H9 (cell line): ENCODE data around the gene AFF4. TPM values are rescaled to one million over a fixed set of nuclear protein-coding genes. Genes with fewer than 3 reads are reported as not detected.

Experiments
- DNase-seq: peaks from one replicate; pipeline ENCODE4 v3.0.0-alpha.2; 2017
- H2AFZ ChIP-seq: one replicate; pipeline ENCODE4 v1.6.1; 2013; ENCODE audit warnings: mild to moderate bottlenecking, low read length, control low read depth, moderate library complexity
- H2AK5ac ChIP-seq: 2 replicates; pipeline ENCODE4 v1.6.1; 2013; ENCODE audit warnings: low read length, control low read depth, mixed read lengths; ENCODE audit not compliant: insufficient read length
- H2BK120ac ChIP-seq: one replicate; pipeline ENCODE4 v1.6.1; 2013; ENCODE audit warnings: low read depth, mild to moderate bottlenecking, low read length, control low read depth, inconsistent platforms; ENCODE audit not compliant: poor library complexity, severe bottlenecking
- H2BK12ac ChIP-seq: 2 replicates; pipeline ENCODE4 v1.6.1; 2013; ENCODE audit warnings: low read length, control low read depth, mixed read lengths, low read depth; ENCODE audit not compliant: insufficient read length
- H2BK15ac ChIP-seq: 2 replicates; pipeline ENCODE4 v1.6.1; 2013; ENCODE audit warnings: low read depth, low read length, control low read depth
- H2BK20ac ChIP-seq: one replicate; pipeline ENCODE4 v1.6.1; 2013; ENCODE audit warnings: low read depth, mild to moderate bottlenecking, low read length, control low read depth, inconsistent platforms; ENCODE audit not compliant: poor library complexity, severe bottlenecking
- H2BK5ac ChIP-seq: 2 replicates; pipeline ENCODE4 v1.6.1; 2013; ENCODE audit warnings: low read length, control low read depth, mixed read lengths; ENCODE audit not compliant: insufficient read length
- H3K14ac ChIP-seq: 2 replicates; pipeline ENCODE4 v1.6.1; 2013; ENCODE audit warnings: low read length, control low read depth; ENCODE audit not compliant: insufficient read depth
- H3K18ac ChIP-seq: 2 replicates; pipeline ENCODE4 v1.6.1; 2013; ENCODE audit warnings: low read depth, mild to moderate bottlenecking, mixed read lengths, low read length, control low read depth; ENCODE audit not compliant: insufficient read length
- H3K23ac ChIP-seq: 2 replicates; pipeline ENCODE4 v1.6.1; 2013; ENCODE audit warnings: low read length, control low read depth, mixed read lengths, low read depth; ENCODE audit not compliant: insufficient read length
- H3K23me2 ChIP-seq: 2 replicates; pipeline ENCODE4 v1.6.1; 2013; ENCODE audit warnings: low read depth, mild to moderate bottlenecking, mixed read lengths, low read length, control low read depth; ENCODE audit not compliant: insufficient read length, poor library complexity, severe bottlenecking
- H3K27ac ChIP-seq: 2 replicates; pipeline ENCODE4 v1.5.1; 2013; ENCODE audit warnings: low read length, control low read depth, mixed read lengths, low read depth; ENCODE audit not compliant: insufficient read length
- H3K27me3 ChIP-seq: 2 replicates; pipeline ENCODE4 v1.6.1; 2013; ENCODE audit warnings: low read length, control low read depth, inconsistent platforms; ENCODE audit not compliant: insufficient read depth
- H3K4ac ChIP-seq: 2 replicates; pipeline ENCODE4 v1.6.1; 2013; ENCODE audit warnings: low read depth, mild to moderate bottlenecking, control low read depth, inconsistent platforms, low read length, moderate library complexity
- H3K4me1 ChIP-seq: 2 replicates; pipeline ENCODE4 v1.6.1; 2013; ENCODE audit warnings: low read length, control low read depth, inconsistent platforms; ENCODE audit not compliant: insufficient read depth
- H3K4me2 ChIP-seq: 2 replicates; pipeline ENCODE4 v1.6.1; 2013; ENCODE audit warnings: low read length, control low read depth, mixed read lengths; ENCODE audit not compliant: insufficient read length, insufficient read depth
- H3K56ac ChIP-seq: 2 replicates; pipeline ENCODE4 v1.6.1; 2013; ENCODE audit warnings: low read depth, mild to moderate bottlenecking, mixed read lengths, low read length, control low read depth; ENCODE audit not compliant: insufficient read length
- H3K79me1 ChIP-seq: 2 replicates; pipeline ENCODE4 v1.6.1; 2013; ENCODE audit warnings: low read depth, mild to moderate bottlenecking, moderate library complexity, low read length, control low read depth, inconsistent platforms; ENCODE audit not compliant: insufficient read depth, poor library complexity, severe bottlenecking
- H3K79me2 ChIP-seq: 2 replicates; pipeline ENCODE4 v1.6.1; 2013; ENCODE audit warnings: low read length, control low read depth, inconsistent platforms; ENCODE audit not compliant: insufficient read depth
- H3K9ac ChIP-seq: 2 replicates; pipeline ENCODE4 v1.6.1; 2013; ENCODE audit warnings: low read length, control low read depth, mixed read lengths; ENCODE audit not compliant: insufficient read length; ENCODE audit errors: extremely low read depth
- H3K9me3 ChIP-seq: one replicate; pipeline ENCODE4 v1.6.1; 2013; ENCODE audit warnings: low read depth, low read length, inconsistent platforms; ENCODE audit not compliant: control insufficient read depth
- H3T11ph ChIP-seq: one replicate; pipeline ENCODE4 v1.6.1; 2013; ENCODE audit warnings: mild to moderate bottlenecking, low read length, control low read depth, inconsistent platforms
- H4K20me1 ChIP-seq: one replicate; pipeline ENCODE4 v1.6.1; 2013; ENCODE audit not compliant: control insufficient read depth, insufficient read length, insufficient read depth
- H4K5ac ChIP-seq: 2 replicates; pipeline ENCODE4 v1.6.1; 2013; ENCODE audit warnings: low read depth, mild to moderate bottlenecking, mixed read lengths, low read length, control low read depth; ENCODE audit not compliant: insufficient read length
- H4K8ac ChIP-seq: replicated peaks from 2 replicates; pipeline ENCODE4 v1.6.1; 2013; ENCODE audit warnings: low read length, control low read depth, mixed read lengths, low read depth; ENCODE audit not compliant: insufficient read length
- H4K91ac ChIP-seq: 2 replicates; pipeline ENCODE4 v1.6.1; 2013; ENCODE audit warnings: low read depth, mild to moderate bottlenecking, moderate library complexity, mixed read lengths, low read length, control low read depth; ENCODE audit not compliant: insufficient read length
- H3K27ac Mint-ChIP-seq, 3 experiments: 2 replicates in 2 of 3; 3 replicates in 1 of 3; pipeline ENCODE4 v1.8.0; 2020 to 2021; ENCODE audit warnings: mixed read lengths in 3 of 3, mild to moderate bottlenecking in 1 of 3, moderate library complexity in 1 of 3
- H3K27me3 Mint-ChIP-seq: 2 replicates; pipeline ENCODE4 v1.8.0; 2021; ENCODE audit warnings: low read depth, mild to moderate bottlenecking, moderate library complexity, mixed read lengths
- H3K36me3 Mint-ChIP-seq, 3 experiments: 2 replicates in 2 of 3; 3 replicates in 1 of 3; pipeline ENCODE4 v1.8.0; 2020 to 2021; ENCODE audit warnings: low read depth in 3 of 3, mixed read lengths in 3 of 3; ENCODE audit not compliant: insufficient read depth in 1 of 3
- H3K4me1 Mint-ChIP-seq, 2 experiments: 2 replicates each; pipeline ENCODE4 v1.8.0; 2020; ENCODE audit warnings: mixed read lengths in 2 of 2
- H3K4me3 Mint-ChIP-seq, 2 experiments: 2 replicates in 1 of 2; 3 replicates in 1 of 2; pipeline ENCODE4 v1.8.0; 2020 to 2021; ENCODE audit warnings: mild to moderate bottlenecking in 2 of 2, mixed read lengths in 2 of 2, moderate library complexity in 1 of 2
- H3K9me3 Mint-ChIP-seq, 2 experiments: 2 replicates in 1 of 2; 3 replicates in 1 of 2; pipeline ENCODE4 v1.8.0; 2020; ENCODE audit warnings: mild to moderate bottlenecking in 2 of 2, mixed read lengths in 2 of 2, moderate library complexity in 1 of 2
- CTCF ChIP-seq: fragments of 200-600 bp; sonication (generic); conservative IDR thresholded peaks from 3 replicates; pipeline ENCODE4 v1.8.0; 2021; ENCODE audit warnings: antibody characterized with exemption, mild to moderate bottlenecking
- WGBS: extraction: QIAGEN DNeasy Blood & Tissue Kit; methylation state at CpG from one replicate; pipeline ENCODE4 v1.1.7; 2013; ENCODE audit warnings: missing lambda C conversion rate, low lambda C conversion rate, mixed read lengths; ENCODE audit not compliant: insufficient read length; ENCODE audit errors: extremely low coverage; 5-methylcytosine and 5-hydroxymethylcytosine counted together
- total RNA-seq: library from RNA; stranded (reverse); gene quantifications from 2 replicates; pipeline ENCODE4 v1.2.1, GENCODE V29; 2021

AFF4 gene
- total RNA-seq, 1 experiment from 2014 or later = 73.2 TPM

GRCh38 chr5:132943362-132944022 is 19.9 kb downstream of the AFF4 start:
- Histone ChIP-seq H2BK20ac (no peak overlapping the region), H3K14ac (no peak overlapping the region), H2AFZ (no peak overlapping the region), H3K4me2 (no peak overlapping the region), H4K5ac (no peak overlapping the region), H3K4ac (no peak overlapping the region), H4K20me1 (no peaks in the 10 kb centered on the region), H3K79me2 (peaks cover 38% of the 10 kb centered on the region; the same call in 1 of the 2 replicates), H2AK5ac (no peak overlapping the region), H3K56ac (no peak overlapping the region), H3K23me2 (no peaks in the 10 kb centered on the region), H3K27me3 (no peaks in the 10 kb centered on the region), H3K79me1 (peaks cover 14% of the 10 kb centered on the region), H3K18ac (no peak overlapping the region), H3K9ac (no peak overlapping the region), H3K4me1 (no peaks in the 10 kb centered on the region), H2BK12ac (no peak overlapping the region), H3T11ph (no peak overlapping the region), H4K8ac (no peak overlapping the region), H3K9me3 (no peaks in the 10 kb centered on the region), H2BK120ac (no peak overlapping the region), H3K27ac (no peak overlapping the region), H4K91ac (no peak overlapping the region), H3K23ac (no peak overlapping the region), H2BK15ac (no peak overlapping the region), H2BK5ac (no peak overlapping the region)
- TF ChIP-seq CTCF = no peak
- WGBS = no CpG with 5 or more reads among the region's 3 CpGs
- no peak for DNase-seq
- Mint-ChIP-seq H3K27ac (peak overlapping the region in 1 of 3 experiments; percentile 29; a peak in 1 of 7 replicates), H3K9me3 (no peaks in the 10 kb centered on the region), H3K4me3 (no peak overlapping the region), H3K27me3 (no peaks in the 10 kb centered on the region), H3K4me1 (peaks cover 0 to under 1% of the 10 kb centered on the region in 2 experiments; a peak in 1 of 4 replicates), H3K36me3 (peaks cover 4 to 6% (median 5%) of the 10 kb centered on the region in 3 experiments; a peak in 4 of 7 replicates)
